GM12865 (cell line): ENCODE results near the gene ARL5A.
A peak's percentile ranks its signal among the peaks of the same experiment; 100 is the strongest.

Source experiments
- DNase-seq: peaks from one replicate; pipeline ENCODE4 v3.0.0; 2010; ENCODE audit warnings: low read depth
- H3K4me3 ChIP-seq: 2 replicates; pipeline ENCODE4 v1.5.1; 2011; ENCODE audit warnings: mild to moderate bottlenecking, low read depth, low read length, control low read depth
- CTCF ChIP-seq: IDR thresholded peaks from 2 replicates; pipeline ENCODE4 v1.5.1; 2011; ENCODE audit warnings: low read length, control low read depth, low read depth, inconsistent platforms; ENCODE audit not compliant: insufficient read depth; ENCODE audit errors: missing control alignments

Gene ARL5A

GRCh38 chr2:151765760-151766410 lies 62.3 kb downstream of the ARL5A start:
- peak; percentile 43 for DNase-seq
- no peak overlapping the region for H3K4me3 ChIP-seq
- no peak for TF ChIP-seq CTCF

GRCh38 chr2:151762694-151763093 lies 65.5 kb downstream of the ARL5A start:
- H3K4me3 ChIP-seq, result no peak overlapping the region
- TF ChIP-seq CTCF, result no peak
- DNase-seq, result no peak

GRCh38 chr2:151761687-151762086 lies 66.5 kb downstream of the ARL5A start:
- no peak overlapping the region for H3K4me3 ChIP-seq
- TF ChIP-seq CTCF, result no peak
- no peak for DNase-seq

- no peak for DNase-seq
- no peak for TF ChIP-seq CTCF
- H3K4me3 ChIP-seq, result no peak overlapping the region
These were observed 67.0 kb downstream of the ARL5A start for GRCh38 chr2:151761193-151761592.

- TF ChIP-seq CTCF, result no peak
- no peak overlapping the region for H3K4me3 ChIP-seq
- DNase-seq, result no peak
These were observed 68.0 kb downstream of the ARL5A start for GRCh38 chr2:151760139-151760650.

GRCh38 chr2:151758744-151759143 lies 69.5 kb downstream of the ARL5A start:
- TF ChIP-seq CTCF, result no peak
- DNase-seq, result no peak
- H3K4me3 ChIP-seq, result no peak overlapping the region

GRCh38 chr2:151757861-151758260 lies 70.4 kb downstream of the ARL5A start:
- no peak for DNase-seq
- no peak for TF ChIP-seq CTCF
- H3K4me3 ChIP-seq, result no peak overlapping the region
